ENCODE results near the gene SLC5A9. TPM values are rescaled to one million over a fixed set of nuclear protein-coding genes. Genes with fewer than 3 reads are reported as not detected.
A peak's percentile ranks its signal among the peaks of the same experiment; 100 is the strongest.

The SLC5A9 gene
- total and polyA plus RNA-seq, 9 of the 15 experiments (the other 6 are each of a cell fraction or from before 2014, with no cell fraction given): not detected

DNA sequence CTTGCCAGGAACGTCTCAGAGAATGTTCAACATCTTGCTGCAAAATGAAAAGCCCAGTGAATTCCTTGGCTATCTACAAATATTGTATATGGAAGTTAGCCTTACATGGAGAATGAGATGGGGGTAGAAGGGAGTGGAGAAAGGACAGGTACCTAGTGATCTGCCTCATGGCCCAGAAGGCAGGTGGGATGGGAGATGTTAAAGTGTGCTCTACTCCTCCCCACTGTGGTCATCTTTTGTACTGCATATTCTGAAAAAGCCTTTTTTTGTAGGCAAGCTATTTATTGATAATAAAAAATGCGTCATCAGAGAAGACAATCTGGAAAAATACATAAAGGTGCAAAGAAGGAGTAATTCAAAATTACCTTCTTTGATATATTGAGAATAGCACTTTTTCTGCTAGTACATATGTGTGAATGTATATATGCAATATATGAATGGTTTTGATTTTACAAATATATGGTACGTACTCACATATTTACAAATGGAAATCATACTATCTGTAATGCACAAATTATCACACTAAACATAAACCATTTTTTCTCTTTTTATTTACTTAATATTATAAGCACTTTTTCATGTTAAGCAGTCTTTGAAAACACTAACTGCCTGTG lies 19.1 kb upstream of the SLC5A9 start:
- no peak overlapping the region for H3K4me2 ChIP-seq (ENCODE audit: insufficient read depth, low read length)
- no peaks in the 10 kb centered on the region for H3K79me2 ChIP-seq (ENCODE audit: control insufficient read depth, insufficient read depth, low read length)
- in situ Hi-C loops (cut with MboI) (loop anchor here (5.0 to 25.0 kb wide), 2 partner anchors 96 to 441 kb away; no protein-coding TSS in a partner anchor), intact Hi-C loops (cut with micrococcal nuclease) (loop anchor here (2.0 to 10.0 kb wide), 2 partner anchors 291 to 465 kb away; no protein-coding TSS in a partner anchor)
- H3K4me1 ChIP-seq (replicated peaks in 1 of 2; ENCODE audit: control insufficient read depth in 2 of 2, insufficient read depth in 2 of 2, low read length in 2 of 2): no peaks in the 10 kb centered on the region
- DNase-seq (ENCODE audit: extremely low read depth in 1 of 4, low spot score in 3 of 4): peak; percentile 48 to 75 (median 64)
- CTCF ChIA-PET (ENCODE audit: low intra/inter-chr PET ratio): interaction anchor here (0.7 to 4.2 kb wide), 5 partner anchors 94 to 465 kb away, joined by 3 to 65 read pairs (median 9); no protein-coding TSS in a partner anchor
- no peak overlapping the region for H3K9ac ChIP-seq (ENCODE audit: insufficient read depth in 1 of 2, low read depth in 2 of 2, low read length in 2 of 2)
- POLR2A ChIA-PET: interaction anchor here (0.6 to 0.7 kb wide), 3 partner anchors 308 to 727 kb away, joined by 3 read pairs; no protein-coding TSS in a partner anchor
- H3K9me3 ChIP-seq (replicated peaks; ENCODE audit: control insufficient read depth, insufficient read depth, low read depth, low read length): no peaks in the 10 kb centered on the region
- H2AFZ ChIP-seq (ENCODE audit: low read depth, low read length): no peak overlapping the region
- FAIRE-seq: peak; percentile 70
- H3K36me3 ChIP-seq (ENCODE audit: control insufficient read depth, insufficient read depth, low read length): no peaks in the 10 kb centered on the region
- no peak overlapping the region for H3K4me3 ChIP-seq
- no peaks in the 10 kb centered on the region for H3K27me3 ChIP-seq (ENCODE audit: control insufficient read depth in 2 of 2, insufficient read depth in 2 of 2, low read length in 2 of 2)
- H3K27ac ChIP-seq (ENCODE audit: extremely low read depth, low read depth, low read length): no peak overlapping the region
- H3K9me1 ChIP-seq (ENCODE audit: control insufficient read depth, insufficient read depth, low read length): no peaks in the 10 kb centered on the region
- H4K20me1 ChIP-seq (replicated peaks; ENCODE audit: control insufficient read depth, insufficient read depth, low read length): no peaks in the 10 kb centered on the region
- peak; percentile 83 for ATAC-seq
- 28% methylated on average over 3 of the region's 3 CpGs for WGBS (ENCODE audit: insufficient coverage, low coverage, missing lambda C conversion rate)
- BruUV-seq (replicated peaks): no TSS peak
- TF ChIP-seq HMG20A (CRISPR knock-in tag; conservative IDR thresholded peaks at IDR 0.05) (no peak), RAD21 (CRISPR knock-in tag; conservative IDR thresholded peaks at IDR 0.05 in 1 of 2, IDR thresholded peaks at IDR 0.05 in 1 of 2) (peak in 1 of 2 experiments; percentile 52; a peak in 2 of 4 replicates), JUN (IDR thresholded peaks at IDR 0.05; ENCODE audit: borderline replicate concordance, low read depth, low read length) (no peak), JUN (CRISPR knock-in tag; IDR thresholded peaks at IDR 0.05; ENCODE audit: borderline replicate concordance) (no peak), MYC (IDR thresholded peaks at IDR 0.05; ENCODE audit: low read depth, low read length) (no peak), MYC (CRISPR knock-in tag; IDR thresholded peaks at IDR 0.05; ENCODE audit: borderline replicate concordance, low read depth) (no peak), HDAC8 (tag; IDR thresholded peaks at IDR 0.05) (no peak), ZNF551 (CRISPR knock-in tag; IDR thresholded peaks at IDR 0.05) (no peak), SMC3 (conservative IDR thresholded peaks at IDR 0.05; ENCODE audit: insufficient read depth, low read depth, low read length) (peak; percentile 43; the same call in 1 of the 2 replicates), RBM25 (IDR thresholded peaks at IDR 0.05; ENCODE audit: low read depth, low read length, severe bottlenecking) (no peak), TCFL5 (CRISPR knock-in tag; conservative IDR thresholded peaks at IDR 0.05) (no peak), ETV1 (tag; conservative IDR thresholded peaks at IDR 0.05; ENCODE audit: low read depth) (no peak), ZNF431 (CRISPR knock-in tag; IDR thresholded peaks at IDR 0.05) (no peak), PTTG1 (tag; IDR thresholded peaks at IDR 0.05; ENCODE audit: low read depth) (no peak), NFE2 (IDR thresholded peaks at IDR 0.05; ENCODE audit: low read depth) (no peak), CTCF (IDR thresholded peaks at IDR 0.05 in 2 of 3, conservative IDR thresholded peaks at IDR 0.05 in 1 of 3; ENCODE audit: insufficient read depth in 2 of 3, low read depth in 1 of 3, low read length in 3 of 3) (peak; percentile 58 to 63 (median 61)), ATF7 (IDR thresholded peaks at IDR 0.05) (no peak), MAZ (CRISPR knock-in tag; conservative IDR thresholded peaks at IDR 0.05 in 1 of 2, IDR thresholded peaks at IDR 0.05 in 1 of 2) (no peak), IRF2 (CRISPR knock-in tag; IDR thresholded peaks at IDR 0.05) (no peak), SNAPC5 (CRISPR knock-in tag; IDR thresholded peaks at IDR 0.05) (no peak)
